Fibroblast of upper back skin (primary cell): ENCODE measurements around the gene LMNB1.

ENCODE experiments used
- DNase-seq: peaks from one replicate; pipeline ENCODE4 v3.0.0-alpha.2; 2013

LMNB1 gene

DNA sequence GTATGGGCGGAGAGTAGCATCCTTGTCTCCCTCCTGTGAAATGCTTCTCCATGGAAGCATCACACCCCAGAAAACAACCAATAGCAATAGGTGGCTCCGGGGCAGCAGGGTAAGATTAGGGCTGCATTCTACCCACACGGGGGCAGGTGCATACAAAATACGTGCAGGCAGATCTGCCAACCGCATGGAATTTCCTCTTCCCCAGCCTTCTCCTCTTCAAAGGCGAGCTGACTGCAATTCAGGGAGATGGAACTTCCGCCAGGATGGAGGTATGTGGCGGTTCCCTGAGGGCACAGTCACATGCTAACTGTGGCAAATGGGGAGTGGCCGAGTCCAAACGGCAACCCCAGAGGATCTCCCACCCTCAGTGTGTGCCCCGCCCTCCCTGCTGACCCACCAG, 81.5 kb downstream of the LMNB1 start:
- DNase-seq: no peak

DNA sequence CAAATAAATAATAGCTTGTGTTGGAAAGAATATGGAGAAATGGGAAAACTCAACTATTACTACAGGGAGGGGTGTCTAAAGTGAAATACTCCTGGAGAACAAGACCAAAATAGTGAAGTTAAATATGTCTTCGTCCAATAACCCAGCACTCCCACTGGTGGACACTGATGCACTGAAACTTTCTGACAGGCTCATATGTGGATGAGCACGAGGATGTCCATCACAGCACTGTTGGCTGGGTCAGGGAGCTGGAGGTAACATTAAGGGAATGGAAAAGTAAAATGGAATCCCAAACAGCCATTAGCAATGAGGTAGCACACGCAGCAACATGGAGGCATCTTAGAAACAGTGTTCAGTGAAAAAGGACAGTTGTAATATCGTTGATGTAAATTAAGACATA, 86.5 kb downstream of the LMNB1 start:
- no peak for DNase-seq

DNA sequence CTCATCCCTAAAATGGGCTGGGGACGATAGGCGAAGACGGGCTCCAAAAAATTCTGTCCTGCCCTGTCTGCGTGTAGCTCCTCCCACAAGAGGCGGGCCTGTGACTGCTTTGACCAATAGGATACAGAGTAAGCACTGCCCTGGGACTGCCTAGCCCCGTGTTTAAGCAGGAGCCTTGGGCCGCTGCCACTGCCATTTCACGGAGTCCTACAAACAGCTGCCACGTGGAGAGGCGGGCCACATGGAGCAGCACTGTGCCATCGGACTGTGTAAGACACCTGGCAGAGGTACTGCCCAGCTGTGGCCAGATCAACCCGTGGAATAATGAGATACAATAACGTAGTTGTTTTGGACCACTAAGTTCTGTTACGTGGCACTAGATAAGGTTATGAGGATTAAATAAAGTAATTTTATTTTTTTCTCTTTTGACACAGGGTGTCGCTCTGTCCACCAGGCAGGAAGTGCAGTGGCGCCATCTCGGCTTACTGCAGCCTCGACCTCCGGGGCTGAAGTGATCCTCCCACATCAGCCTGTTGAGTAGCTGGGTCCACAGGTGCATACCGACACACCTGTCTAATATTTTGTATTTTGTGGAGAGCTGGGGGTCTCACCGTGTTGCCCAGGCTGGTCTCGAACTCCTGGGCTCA, 87.2 kb downstream of the LMNB1 start:
- DNase-seq: no peak

DNA sequence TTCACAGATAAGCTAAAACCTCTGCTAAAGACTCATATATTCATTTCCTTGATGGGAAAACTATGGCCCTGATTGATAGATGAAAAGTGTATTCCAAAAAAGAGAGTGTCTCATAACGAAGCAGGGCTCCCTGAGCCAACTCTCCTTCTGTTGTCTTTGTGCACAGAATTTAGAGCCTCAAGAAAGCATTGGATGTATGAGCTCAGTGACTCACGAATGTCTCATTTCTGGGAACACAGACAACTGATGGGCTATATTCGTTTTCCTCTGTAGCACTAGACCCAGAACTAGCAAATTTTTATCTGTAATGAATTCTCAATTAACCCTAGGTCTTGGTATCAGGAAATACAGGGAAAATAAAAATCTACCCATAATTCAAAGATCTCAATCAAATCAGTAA, 88.4 kb downstream of the LMNB1 start:
- peak; percentile 79 for DNase-seq

DNA sequence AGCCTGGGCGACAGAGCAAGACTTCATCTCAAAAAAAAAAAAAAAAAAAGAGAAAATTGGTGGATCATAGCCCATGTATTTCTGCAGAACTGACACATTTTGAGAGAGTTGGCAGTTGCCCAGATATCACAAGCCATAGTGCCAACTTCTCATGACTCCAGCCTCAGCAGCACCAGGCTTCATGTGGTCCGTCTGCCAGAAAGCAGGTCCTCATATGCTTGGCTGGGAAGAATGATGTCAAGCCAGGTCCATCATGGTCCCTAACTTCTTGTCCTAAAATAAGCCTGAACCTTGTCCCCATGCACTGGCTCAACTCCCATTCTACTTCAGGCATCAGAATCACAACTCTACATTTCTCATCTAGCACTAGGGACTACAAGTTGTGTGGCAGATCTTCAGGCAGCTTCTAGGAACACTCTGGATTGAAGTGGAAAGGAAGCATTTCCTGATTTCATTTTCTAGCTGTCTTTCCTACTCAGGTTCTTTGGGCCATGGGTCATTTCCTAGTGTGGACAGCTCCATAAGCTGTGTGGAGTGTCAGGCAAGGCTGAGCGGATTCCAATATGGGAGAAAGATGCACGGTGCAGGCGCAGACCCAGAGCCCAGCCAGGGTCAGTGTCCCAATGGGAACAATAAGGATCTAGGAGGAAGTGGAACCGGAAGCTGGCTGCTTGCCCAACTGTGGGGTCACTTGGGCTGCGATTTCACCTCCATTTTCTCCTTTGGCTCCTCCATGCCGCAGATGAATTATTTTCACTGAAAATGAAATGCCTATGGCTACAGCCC, 90.1 kb downstream of the LMNB1 start:
- DNase-seq: no peak

DNA sequence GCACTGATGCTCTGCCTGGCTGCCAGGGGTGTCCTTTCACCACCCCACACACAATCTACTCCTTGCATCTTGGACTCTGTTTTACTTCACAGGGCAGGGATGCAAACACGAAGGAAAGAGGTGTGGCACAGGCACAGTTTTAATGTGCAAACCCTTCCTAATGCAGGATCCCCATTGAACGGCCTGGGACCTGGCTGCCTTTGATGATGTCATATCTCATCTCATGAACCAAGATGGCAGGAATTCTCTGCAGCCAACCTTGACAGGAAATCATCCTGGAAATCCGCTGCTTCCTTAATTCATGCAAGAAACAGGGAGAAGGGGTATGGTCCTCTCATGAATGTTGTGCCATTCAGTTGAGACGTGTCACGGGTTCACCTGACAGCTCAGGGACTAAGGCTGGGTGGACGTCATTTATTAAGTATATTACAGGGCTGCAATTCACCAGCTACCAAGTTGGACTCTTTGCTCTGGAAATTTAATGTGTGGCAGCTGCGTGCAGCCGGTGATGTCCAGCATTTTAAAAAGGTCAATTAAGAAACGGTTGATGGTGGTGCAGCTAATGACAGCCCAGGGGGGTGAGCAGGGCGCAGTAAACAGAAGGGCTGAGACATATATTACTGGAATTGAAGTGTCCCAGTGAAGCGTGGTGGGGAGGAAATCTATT, 91.5 kb downstream of the LMNB1 start:
- no peak for DNase-seq

DNA sequence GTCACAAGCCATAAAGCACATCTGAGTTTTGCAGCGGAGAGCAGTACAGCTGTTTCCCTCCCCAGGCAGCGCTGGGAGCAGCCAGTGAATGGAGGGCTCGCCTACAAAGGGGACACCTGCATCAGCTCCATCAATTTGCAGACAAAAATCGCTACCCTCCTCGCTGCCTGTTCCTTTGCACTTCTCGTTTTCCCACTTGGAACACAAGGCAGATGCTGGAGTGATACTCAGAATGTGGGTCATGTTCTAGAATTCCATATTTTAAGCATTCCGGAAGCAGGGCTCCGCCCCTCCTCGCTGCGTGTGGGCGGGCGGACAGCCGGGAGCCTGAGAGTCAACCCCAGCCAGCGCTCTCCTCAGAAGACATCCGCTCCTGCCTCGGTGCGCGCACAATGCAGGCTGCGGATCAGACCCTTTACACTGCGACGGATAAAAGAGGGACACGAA, 92.1 kb downstream of the LMNB1 start:
- peak; percentile 53 for DNase-seq

DNA sequence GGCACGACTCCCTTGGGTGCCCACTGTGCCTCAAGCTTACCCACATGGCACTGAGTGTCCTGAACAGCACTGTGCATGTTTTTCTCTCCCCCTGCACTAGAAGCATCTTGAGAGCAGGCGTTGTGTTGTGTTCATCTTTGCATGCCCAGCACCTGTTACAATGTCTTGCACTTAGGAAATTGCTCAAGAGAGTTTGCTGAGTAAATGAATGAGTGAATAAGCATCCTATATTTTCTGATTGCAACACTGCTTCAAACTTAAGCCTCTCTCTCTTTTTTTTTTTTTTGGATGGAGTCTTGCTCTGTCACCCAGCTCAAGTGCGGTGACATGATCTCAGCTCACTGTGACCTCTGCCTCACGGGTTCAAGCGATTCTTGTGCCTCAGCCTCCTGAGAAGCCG, 94.5 kb downstream of the LMNB1 start:
- no peak for DNase-seq

DNA sequence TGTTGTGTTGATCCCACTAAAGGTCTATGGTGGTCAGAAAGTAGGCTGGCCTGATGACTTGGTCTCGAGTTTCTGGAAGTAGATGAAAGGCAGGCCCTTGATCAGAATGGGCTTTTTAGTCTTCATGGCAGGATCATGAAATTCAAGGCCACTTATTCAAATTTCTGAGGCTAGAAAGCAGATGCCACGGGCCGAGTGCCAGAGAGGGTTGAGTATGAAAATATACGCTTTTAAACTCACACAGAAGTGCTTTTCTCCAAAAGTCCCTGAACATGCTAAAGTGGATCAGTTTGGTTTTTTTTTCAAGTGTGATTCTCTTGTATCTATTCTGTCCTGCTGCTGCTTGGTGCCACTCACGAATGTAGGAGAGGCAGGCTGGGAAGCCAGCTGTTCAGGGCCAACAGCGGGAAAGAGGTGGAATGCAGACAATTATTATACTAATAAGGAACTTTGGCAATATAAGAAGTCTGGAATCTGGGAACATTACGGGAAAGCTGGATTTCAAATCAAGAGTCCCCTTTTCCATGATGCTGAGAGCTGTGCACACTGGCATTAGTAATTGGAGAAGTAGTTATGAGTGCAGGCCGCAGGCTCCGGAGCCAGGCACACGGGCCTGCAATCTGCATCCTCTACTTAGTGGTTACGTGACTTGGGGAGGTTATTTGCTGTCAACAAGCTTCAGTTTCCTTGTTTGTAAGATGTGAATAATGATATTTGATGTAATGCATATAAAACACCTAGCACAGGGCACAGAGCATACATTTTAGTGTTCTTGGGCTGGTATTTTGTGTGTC, 95.8 kb downstream of the LMNB1 start:
- DNase-seq: no peak

DNA sequence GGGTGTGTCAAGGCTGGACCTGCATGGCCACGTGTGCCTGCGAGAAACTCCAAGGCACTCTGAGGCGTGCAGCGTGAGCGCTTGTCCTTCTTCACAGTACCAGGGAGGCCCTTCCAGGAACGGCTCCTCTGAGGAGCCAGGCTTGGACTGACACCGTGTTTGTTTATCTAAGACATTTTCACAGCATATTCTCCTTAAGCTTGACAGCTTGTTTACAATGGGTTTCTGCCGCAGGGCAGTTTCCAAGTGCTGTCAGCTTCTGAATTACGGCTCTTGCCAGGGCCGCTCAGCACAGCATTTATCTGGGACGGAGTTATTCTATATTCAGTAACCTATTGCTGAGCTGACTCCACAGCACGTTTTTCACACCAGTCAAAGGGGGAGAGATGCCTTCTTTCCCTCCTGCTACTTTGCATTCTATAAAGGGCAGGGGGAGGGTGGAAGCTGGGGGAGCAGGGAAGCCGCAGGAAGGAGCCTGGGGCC, 98.4 kb downstream of the LMNB1 start:
- no peak for DNase-seq

DNA sequence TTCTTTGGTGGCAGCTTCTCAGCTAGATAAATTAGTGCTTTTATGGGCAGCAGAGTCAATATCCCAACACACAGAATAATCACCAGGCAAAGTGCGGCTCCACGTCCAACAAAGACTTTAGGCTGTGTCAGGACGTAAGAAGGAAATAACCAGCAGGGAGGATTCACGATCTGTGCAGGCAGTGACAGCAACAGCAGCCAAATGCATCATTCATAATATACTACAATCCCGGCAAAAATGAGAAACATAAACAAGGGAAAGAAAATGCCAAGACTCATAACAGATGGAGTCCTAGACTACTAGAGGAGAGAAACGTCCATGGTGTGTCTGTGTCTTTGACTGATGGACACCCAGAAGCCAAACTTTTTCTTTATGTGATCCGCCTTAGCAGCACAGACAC, 100.7 kb downstream of the LMNB1 start:
- no peak for DNase-seq

DNA sequence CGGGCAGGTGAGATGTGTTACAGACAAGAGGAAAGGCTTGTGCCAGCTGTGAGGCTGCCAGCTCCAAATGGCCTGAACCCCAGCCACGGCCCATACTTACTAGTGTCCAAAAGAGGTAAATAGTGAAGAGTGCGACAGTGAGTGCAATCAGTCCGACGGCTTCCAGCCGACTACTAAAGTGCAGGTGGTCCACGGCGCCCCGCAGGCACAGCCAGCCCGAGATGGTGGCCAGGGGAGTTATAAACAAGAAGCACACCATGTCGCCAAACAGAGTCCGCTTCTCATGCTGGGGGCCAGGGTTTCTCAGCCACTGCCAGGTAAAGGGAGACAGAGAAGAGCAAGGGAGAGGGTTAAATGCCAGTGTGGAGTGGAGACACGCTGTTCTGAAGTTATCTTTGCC, 101.1 kb downstream of the LMNB1 start:
- DNase-seq: no peak

DNA sequence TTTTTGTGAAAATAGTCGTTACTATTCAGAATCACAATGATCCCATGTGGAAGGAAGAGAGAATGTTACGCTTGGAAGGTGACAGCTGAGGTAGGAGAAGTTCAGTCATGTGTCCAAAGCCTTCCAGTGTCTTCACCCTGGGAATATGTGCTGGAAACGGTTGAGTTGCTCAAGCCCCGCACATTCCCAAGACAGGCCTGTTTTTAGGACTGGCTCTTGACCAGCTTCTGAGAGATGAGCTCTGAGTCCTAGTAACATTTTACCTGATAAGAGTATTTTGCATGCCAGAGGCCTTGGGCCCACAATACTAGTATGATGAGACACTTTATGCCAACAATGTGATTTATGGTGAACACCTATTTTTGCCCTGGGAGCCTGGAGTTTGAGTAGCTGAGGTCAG, 101.7 kb downstream of the LMNB1 start:
- no peak for DNase-seq

DNA sequence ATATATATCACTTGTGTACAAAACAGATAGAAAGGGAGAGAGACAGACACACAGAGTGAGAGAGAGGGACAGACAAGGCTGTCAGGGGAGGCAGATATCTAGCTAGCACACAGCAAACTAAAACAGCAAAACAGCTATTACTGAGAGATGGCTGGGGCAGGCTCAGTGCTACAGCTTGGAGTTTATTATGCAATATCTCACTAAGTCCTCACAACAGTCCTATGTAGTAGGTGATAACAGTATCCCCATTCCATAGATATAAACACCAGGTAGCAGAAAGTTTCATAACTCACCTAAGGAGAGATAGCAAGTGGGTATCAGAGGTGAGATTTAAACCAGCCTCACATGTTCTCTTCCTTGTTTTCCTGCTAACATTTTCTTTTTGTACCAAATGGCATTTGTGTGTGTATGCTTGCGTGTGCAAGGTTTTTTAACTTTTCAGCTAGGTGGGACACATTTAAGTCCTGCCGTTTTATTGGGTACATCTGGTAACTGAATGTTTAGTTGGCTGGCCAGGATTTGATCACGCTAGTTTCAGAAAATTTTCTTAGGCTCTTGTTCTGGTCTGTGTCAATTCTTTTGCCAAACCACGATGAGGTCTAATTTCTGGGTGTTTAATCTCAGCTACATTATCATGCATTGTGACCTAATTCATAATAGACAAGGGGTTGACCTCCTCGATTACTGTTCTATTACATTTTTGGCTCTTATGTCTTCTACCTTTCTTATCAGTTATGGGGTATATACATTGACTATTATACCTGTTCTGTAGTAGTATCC, 105.1 kb downstream of the LMNB1 start:
- no peak for DNase-seq

DNA sequence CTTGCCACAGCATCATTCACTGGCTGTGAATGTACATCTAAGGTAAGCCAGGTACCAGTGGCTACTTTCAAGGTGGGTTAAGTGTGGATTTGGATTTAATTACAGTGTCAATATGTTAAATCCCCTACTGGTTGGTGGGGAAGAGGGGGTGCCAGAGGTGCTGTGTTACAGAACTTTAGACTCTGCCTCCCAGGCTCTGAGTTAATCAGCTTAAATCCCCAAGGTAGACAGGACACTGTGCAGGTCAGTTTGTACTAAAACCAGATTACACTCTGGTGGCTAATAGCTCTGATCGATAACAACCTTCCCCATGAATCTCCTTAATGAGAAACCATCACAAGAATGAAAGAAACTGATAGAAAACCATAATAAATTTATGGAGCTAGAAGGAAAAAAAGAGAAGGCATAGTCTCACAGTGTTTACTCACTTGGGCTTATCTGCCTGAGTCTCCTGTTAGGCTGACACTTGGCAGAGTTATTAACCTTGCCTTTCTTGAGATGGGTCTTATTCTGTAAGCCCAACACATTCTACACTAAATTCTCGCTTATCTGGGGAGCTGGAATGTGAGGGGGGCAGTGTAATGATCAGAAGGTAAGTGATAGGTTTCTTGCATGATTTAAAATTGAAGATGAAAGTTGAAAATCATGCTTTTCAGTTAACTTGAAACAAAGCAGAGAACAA, 106.8 kb downstream of the LMNB1 start:
- DNase-seq: no peak

DNA sequence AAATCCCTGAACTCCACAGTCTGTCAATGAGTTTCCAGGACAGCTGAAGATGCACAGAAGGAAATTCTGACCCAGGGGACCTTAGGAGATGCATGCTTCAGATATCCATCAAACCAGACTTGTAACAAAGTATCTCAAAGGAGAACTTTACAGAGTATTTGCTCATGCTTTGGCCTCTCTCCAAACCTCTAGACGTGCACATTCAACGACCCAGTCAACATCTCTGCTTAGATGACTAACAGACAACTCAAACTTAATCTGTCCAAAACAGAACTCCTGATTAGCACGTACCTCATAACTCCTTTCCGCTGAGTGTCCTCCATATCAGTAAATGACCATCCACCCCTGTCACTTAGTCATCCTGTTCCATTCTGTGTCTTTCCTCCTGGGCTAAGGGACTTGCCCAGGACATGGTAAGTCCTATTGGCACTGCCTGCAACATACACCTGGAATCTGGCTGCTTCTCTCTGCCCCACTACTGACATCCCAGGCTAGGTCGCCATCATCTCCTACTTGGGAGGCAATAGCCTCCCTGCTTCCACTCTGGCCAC, 107.4 kb downstream of the LMNB1 start:
- DNase-seq: peak; percentile 92
